Measurements from ENCODE around the gene PMS1.

PMS1 gene

DNA sequence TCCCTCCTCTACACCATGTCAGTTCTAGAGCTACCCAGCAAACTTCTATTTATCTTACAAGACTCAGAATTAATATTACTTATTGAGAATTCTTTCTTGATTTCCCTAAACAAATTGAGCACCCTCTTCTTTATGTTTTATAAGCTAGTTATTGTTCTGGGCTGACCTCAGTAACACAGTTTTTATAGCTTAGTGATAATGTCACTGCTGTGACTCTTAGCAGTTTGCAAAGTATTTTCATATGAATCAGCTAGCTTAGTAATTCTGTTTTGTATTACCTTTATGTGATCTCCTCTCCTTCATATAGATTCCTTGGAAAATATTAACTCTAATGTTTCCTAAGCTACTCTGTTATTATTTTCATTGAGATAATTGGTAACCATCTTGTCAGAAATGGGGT, 114.9 kb downstream of the PMS1 start:
- intact Hi-C loops (cut with DNase I) = no loop called here
- no peak for DNase-seq

DNA sequence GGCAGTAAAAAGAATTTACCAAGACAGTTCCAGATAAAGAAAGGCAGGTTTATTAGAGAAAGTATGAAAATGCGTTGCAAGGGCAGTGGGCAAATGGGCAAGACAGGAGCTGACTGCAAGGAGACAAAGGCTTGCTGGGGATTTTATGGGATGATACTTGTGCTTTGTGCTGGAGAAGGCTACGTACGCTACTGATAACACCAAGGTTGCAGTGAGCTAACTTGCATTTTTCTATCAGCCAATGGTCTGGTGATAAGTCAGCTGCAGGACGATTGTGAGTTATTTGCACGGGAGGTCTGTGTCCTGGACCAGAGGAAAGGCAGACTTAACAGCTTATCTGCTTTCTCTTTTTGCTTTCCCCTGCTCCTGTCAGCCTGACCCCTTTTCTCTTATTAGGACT, 116.5 kb downstream of the PMS1 start:
- intact Hi-C loops (cut with DNase I) = no loop called here
- no peak for DNase-seq

GRCh38 chr2:189901664-189902063, 117.4 kb downstream of the PMS1 start:
- no peak for DNase-seq
- intact Hi-C loops (cut with DNase I) = no loop called here

- DNase-seq = no peak
- intact Hi-C loops (cut with DNase I) = no loop called here
Measured at GRCh38 chr2:189913821-189914220, 129.6 kb downstream of the PMS1 start.

- intact Hi-C loops (cut with DNase I) = no loop called here
- no peak for DNase-seq
Measured at GRCh38 chr2:189916651-189917050, 132.4 kb downstream of the PMS1 start.
